ENCODE measurements around the gene ESPL1. TPM values are rescaled to one million over a fixed set of nuclear protein-coding genes. Genes with fewer than 3 reads are reported as not detected.
A peak's percentile ranks its signal among the peaks of the same experiment; 100 is the strongest.
"Not testable (repeated sequence)": the region's sequence is repeated elsewhere in the genome, so short reads cannot be mapped to it uniquely, and the experiment has no call there.

Gene ESPL1
- total RNA-seq, 1 donor from 2014 or later, result 8.4 TPM

- DNase-seq (ENCODE audit: low spot score), result peak; percentile 24
These were observed 30.1 kb downstream of the ESPL1 start for GRCh38 chr12:53298164-53298563.

- peak; percentile 71 for DNase-seq (ENCODE audit: low spot score)
These were observed 31.0 kb downstream of the ESPL1 start for GRCh38 chr12:53299101-53299453.

GRCh38 chr12:53299454-53300180, 31.5 kb downstream of the ESPL1 start, which contains the start of gene MYG1:
TSS of gene MYG1 (plus strand) at chr12:53299695. CDS start at chr12:53299738, 43 bp downstream.
- peak; percentile 96 for DNase-seq (ENCODE audit: low spot score)

- DNase-seq (ENCODE audit: low spot score), result no peak
These were observed 32.1 kb downstream of the ESPL1 start for GRCh38 chr12:53300187-53300586.

- no peak for DNase-seq (ENCODE audit: low spot score)
These were observed 34.8 kb downstream of the ESPL1 start for GRCh38 chr12:53302903-53303302.

GRCh38 chr12:53306826-53307225, 38.7 kb downstream of the ESPL1 start:
- DNase-seq (ENCODE audit: low spot score), result no peak

GRCh38 chr12:53308276-53308675, 40.2 kb downstream of the ESPL1 start:
- DNase-seq (ENCODE audit: low spot score), result no peak

- DNase-seq (ENCODE audit: low spot score), result no peak
These were observed 45.9 kb downstream of the ESPL1 start for GRCh38 chr12:53313996-53314395.

GRCh38 chr12:53320352-53321195, 52.5 kb downstream of the ESPL1 start:
- no peak for DNase-seq (ENCODE audit: low spot score)

- DNase-seq (ENCODE audit: low spot score), result peak; percentile 50
These were observed 56.1 kb downstream of the ESPL1 start for GRCh38 chr12:53324113-53324778.

GRCh38 chr12:53324779-53325510, 56.8 kb downstream of the ESPL1 start:
- peak; percentile 96 for DNase-seq (ENCODE audit: low spot score)

- DNase-seq (ENCODE audit: low spot score), result peak; percentile 29
These were observed 57.5 kb downstream of the ESPL1 start for GRCh38 chr12:53325511-53326061.

- no peak for DNase-seq (ENCODE audit: low spot score)
These were observed 58.5 kb downstream of the ESPL1 start for GRCh38 chr12:53326460-53327185.

- DNase-seq (ENCODE audit: low spot score), result peak; percentile 36
These were observed 59.4 kb downstream of the ESPL1 start for GRCh38 chr12:53327435-53328042.

- no peak for DNase-seq (ENCODE audit: low spot score)
These were observed 59.9 kb downstream of the ESPL1 start for GRCh38 chr12:53328043-53328435.

- DNase-seq (ENCODE audit: low spot score), result no peak
These were observed 62.6 kb downstream of the ESPL1 start for GRCh38 chr12:53330671-53331070.

- DNase-seq (ENCODE audit: low spot score), result not testable (repeated sequence)
These were observed 64.2 kb downstream of the ESPL1 start for GRCh38 chr12:53332339-53332738.

- no peak for DNase-seq (ENCODE audit: low spot score)
These were observed 64.6 kb downstream of the ESPL1 start for GRCh38 chr12:53332744-53333143.

- DNase-seq (ENCODE audit: low spot score), result no peak
These were observed 65.2 kb downstream of the ESPL1 start for GRCh38 chr12:53333289-53333688.

- no peak for DNase-seq (ENCODE audit: low spot score)
These were observed 65.7 kb downstream of the ESPL1 start for GRCh38 chr12:53333845-53334244.

Data from umbilical cord (tissue), 2 donors.